ENCODE measurements around the gene ST6GAL1. TPM values are rescaled to one million over a fixed set of nuclear protein-coding genes. Genes with fewer than 3 reads are reported as not detected.

Gene ST6GAL1
- total RNA-seq, 4 donors from 2014 or later, result 11.1 to 29.8 (median 18.6) TPM

DNA sequence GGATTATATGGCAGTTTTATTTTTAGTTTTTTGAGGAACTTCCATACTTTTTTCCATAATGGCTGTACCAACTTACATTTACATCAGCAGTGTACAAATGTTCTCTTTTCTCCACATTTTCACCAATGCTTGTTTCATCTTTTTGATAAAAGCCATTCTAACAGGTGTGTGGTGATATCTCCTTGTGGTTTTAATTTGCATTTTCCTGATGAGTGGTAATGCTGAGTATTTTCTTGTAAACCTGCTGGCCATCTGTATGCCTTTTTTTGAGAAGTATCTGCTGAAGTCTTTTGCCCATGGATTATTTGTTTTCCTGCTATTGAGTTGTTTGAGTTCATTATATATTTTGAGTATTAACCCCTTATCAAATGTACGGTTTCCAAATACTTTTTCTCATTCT is 158.4 kb downstream of the ST6GAL1 start:
- intact Hi-C loops (cut with DNase I; ENCODE audit: low total_unique reads), result no loop called here
- no peak for TF ChIP-seq POLR2A (IDR thresholded peaks at IDR 0.05)
- TF ChIP-seq, protein P1, sequence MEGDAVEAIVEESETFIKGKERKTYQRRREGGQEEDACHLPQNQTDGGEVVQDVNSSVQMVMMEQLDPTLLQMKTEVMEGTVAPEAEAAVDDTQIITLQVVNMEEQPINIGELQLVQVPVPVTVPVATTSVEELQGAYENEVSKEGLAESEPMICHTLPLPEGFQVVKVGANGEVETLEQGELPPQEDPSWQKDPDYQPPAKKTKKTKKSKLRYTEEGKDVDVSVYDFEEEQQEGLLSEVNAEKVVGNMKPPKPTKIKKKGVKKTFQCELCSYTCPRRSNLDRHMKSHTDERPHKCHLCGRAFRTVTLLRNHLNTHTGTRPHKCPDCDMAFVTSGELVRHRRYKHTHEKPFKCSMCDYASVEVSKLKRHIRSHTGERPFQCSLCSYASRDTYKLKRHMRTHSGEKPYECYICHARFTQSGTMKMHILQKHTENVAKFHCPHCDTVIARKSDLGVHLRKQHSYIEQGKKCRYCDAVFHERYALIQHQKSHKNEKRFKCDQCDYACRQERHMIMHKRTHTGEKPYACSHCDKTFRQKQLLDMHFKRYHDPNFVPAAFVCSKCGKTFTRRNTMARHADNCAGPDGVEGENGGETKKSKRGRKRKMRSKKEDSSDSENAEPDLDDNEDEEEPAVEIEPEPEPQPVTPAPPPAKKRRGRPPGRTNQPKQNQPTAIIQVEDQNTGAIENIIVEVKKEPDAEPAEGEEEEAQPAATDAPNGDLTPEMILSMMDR (IDR thresholded peaks at IDR 0.05 in 4 of 5, conservative IDR thresholded peaks at IDR 0.05 in 1 of 5), result no peak
- no peaks in the 10 kb centered on the region for H3K4me1 ChIP-seq
- ATAC-seq, result no peak
- in situ Hi-C loops (cut with MboI; ENCODE audit: low sequenced_read_pairs in 4 of 4), result no loop called here
- no peak overlapping the region for H3K4me3 ChIP-seq
- H3K27ac ChIP-seq, result no peak overlapping the region
- peaks cover 0 to 4% (median 0%) of the 10 kb centered on the region in 3 donors for H3K9me3 ChIP-seq
- no peak for DNase-seq
- H3K36me3 ChIP-seq, result no peaks in the 10 kb centered on the region
- no peaks in the 10 kb centered on the region for H3K27me3 ChIP-seq

DNA sequence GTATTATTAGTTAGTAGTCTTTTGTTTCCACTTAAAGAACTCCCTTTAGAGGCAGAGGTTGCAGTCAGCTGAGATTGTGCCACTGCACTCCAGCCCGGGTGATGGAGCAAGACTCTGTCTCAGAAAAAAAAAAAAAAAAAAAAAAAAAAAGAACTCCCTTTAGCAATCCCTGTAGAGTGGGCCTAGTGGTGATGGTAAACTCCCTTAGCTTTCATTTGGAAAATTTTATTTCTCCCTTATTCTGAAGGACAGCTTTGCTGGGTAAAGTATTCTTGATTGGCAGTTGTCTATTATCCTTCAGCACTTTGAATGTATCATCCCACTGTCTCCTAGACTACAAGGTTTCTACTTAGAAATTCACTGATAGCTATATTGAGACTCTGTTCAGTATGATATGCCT is 163.0 kb downstream of the ST6GAL1 start:
- Histone ChIP-seq H3K36me3 (no peaks in the 10 kb centered on the region), H3K27me3 (no peaks in the 10 kb centered on the region), H3K4me1 (no peaks in the 10 kb centered on the region), H3K4me3 (no peak overlapping the region), H3K9me3 (no peaks in the 10 kb centered on the region), H3K27ac (no peak overlapping the region)
- ATAC-seq (no peak), DNase-seq (no peak)
- in situ Hi-C loops (cut with MboI; ENCODE audit: low sequenced_read_pairs in 4 of 4), result no loop called here
- TF ChIP-seq, protein P1 (IDR thresholded peaks at IDR 0.05 in 4 of 5, conservative IDR thresholded peaks at IDR 0.05 in 1 of 5), result no peak
- no peak for TF ChIP-seq POLR2A (IDR thresholded peaks at IDR 0.05)
- intact Hi-C loops (cut with DNase I; ENCODE audit: low total_unique reads), result no loop called here

DNA sequence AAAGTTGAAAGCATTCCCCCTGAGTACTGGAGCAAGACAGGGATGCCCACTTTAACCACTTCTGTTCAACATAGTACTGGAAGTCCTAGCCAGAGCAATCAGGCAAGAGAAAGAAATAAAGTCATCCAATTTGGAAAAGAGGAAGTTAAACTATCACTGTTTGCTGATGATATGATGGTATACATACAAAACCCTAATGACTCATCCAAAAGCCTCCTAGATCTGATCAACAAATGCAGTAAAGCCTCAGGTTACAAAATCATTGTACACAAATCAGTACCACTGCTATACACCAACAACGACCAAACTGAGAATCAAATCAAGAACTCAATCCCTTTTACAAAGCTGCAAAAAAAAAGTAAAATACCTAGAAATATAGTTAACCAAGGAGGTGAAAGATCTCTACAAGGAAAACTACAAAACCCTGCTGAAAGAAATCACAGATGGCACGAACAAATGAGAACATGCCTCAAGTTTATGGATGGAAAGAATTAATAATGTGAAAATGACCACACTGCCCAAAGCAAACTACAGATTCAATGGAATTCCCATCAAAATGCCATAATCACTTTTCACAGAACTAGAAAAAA is 168.7 kb downstream of the ST6GAL1 start:
- no peak for ATAC-seq
- H3K4me3 ChIP-seq, result no peak overlapping the region
- intact Hi-C loops (cut with DNase I; ENCODE audit: low total_unique reads) (no loop called here), in situ Hi-C loops (cut with MboI; ENCODE audit: low sequenced_read_pairs in 4 of 4) (no loop called here)
- DNase-seq, result no peak
- no peaks in the 10 kb centered on the region for H3K36me3 ChIP-seq
- H3K27ac ChIP-seq, result no peak overlapping the region
- H3K4me1 ChIP-seq, result peaks cover 3 to 4% of the 10 kb centered on the region in 2 donors
- H3K27me3 ChIP-seq, result no peaks in the 10 kb centered on the region
- H3K9me3 ChIP-seq, result no peaks in the 10 kb centered on the region
- TF ChIP-seq, protein P1 (IDR thresholded peaks at IDR 0.05 in 4 of 5, conservative IDR thresholded peaks at IDR 0.05 in 1 of 5), result no peak
- TF ChIP-seq POLR2A (IDR thresholded peaks at IDR 0.05), result no peak

DNA sequence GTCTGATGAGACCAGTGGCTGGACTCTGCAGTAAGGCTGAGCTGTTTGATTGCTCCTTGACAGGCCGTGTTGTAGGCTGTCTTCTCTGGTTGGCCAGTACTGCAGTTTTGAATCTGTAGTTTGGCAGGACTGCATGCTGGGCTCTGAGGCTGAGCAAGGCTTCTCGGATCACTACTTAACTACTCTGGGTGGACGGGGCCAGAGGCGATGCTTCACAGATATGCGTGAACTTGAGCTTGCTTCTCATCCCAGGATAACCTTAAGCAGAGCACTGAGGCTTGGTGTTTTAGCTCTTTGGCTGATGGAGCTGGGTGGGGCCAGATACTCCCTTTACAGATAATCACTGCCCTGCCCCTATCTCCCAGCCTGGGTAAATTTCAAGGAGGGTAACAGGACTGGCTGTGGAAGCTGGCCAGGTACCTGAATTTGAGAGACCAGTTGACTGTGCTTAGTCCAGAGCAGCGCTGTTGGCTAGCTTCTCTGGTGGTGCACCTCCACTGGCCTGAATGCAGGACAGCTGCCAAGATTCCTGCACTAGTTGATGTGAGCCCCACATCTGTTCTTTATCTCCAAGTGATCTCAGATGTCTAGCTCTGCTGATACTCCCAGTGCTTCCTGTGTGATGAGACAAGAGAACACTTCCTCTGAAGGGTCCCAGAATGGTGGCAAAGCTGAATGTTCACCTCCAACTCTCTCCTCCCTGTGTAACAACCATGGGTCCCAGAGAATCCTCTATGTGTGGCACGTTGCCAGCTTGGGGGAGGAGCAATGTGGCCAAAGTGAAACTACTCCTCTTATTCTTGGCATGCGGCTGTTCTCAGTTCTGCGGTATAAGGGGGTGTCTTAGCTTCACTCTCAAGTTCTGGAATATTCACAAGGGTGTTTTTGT is 171.1 kb downstream of the ST6GAL1 start:
- peak; percentile 22 to 42 for DNase-seq
- TF ChIP-seq, protein P1 (IDR thresholded peaks at IDR 0.05 in 4 of 5, conservative IDR thresholded peaks at IDR 0.05 in 1 of 5), result no peak
- TF ChIP-seq POLR2A (IDR thresholded peaks at IDR 0.05), result no peak
- peak; percentile 62 to 71 for ATAC-seq
- intact Hi-C loops (cut with DNase I; ENCODE audit: low total_unique reads) (no loop called here), in situ Hi-C loops (cut with MboI; ENCODE audit: low sequenced_read_pairs in 4 of 4) (no loop called here)
- H3K27me3 ChIP-seq, result no peaks in the 10 kb centered on the region
- no peaks in the 10 kb centered on the region for H3K9me3 ChIP-seq
- peak overlapping the region; percentile 2 to 40 (median 16) for H3K4me3 ChIP-seq
- peaks cover 3 to 4% of the 10 kb centered on the region in 2 donors for H3K4me1 ChIP-seq
- H3K27ac ChIP-seq, result peak overlapping the region; percentile 5 to 59 (median 52)
- no peaks in the 10 kb centered on the region for H3K36me3 ChIP-seq

All from gastrocnemius medialis (tissue), 4 donors.